ENCODE results near the gene PRSS33.

PRSS33 gene

GRCh38 chr16:2787406-2787805 is at the start of gene PRSS33:
Gene PRSS33 (minus strand): TSS chr16:2787560. CDS start chr16:2786547, 1,013 bp downstream.
- DNase-seq: no peak

- no peak for DNase-seq
Measured at GRCh38 chr16:2836646-2837508, 49.5 kb upstream of the PRSS33 start.

DNA sequence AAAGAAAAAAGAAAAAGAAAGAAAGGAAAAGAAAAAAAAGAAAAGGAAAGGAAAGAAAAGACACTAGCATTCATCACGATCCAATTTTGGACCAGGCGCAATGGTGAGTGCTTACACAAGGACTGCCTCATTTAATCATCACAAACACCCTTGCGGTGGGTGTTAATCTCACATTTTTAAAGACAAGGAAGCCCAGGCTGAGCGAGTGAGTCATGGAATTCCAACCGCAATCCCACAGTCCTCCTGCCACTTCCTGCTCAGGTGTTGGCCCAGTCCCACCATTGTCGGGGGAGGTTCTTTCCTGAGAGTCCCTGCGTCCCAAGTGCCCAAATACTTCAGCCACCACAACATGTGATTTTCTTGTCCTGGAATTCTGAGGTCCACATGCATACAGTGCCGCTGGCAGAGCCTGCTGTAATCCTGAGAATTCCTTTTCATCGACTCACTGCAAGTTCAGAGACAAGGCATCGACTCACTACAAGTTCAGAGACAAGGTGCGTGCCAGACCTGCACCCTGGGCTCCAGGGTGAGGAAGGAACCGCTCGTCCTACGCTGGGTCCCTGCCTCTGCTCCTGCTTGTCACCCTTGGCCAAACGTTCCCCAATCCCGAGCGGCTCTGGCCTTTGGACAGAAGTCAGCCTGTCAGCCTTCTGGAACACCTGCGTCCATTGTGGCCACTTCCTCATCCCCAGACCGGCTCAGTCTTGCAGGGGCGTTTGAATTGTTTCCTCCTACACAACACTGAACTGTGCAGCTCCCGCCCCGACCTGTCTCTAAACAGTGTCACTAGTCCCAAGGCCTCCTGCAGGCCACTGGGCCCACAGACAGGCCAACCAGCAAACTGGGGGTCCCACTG is 48.5 kb upstream of the PRSS33 start:
- DNase-seq: no peak

DNA sequence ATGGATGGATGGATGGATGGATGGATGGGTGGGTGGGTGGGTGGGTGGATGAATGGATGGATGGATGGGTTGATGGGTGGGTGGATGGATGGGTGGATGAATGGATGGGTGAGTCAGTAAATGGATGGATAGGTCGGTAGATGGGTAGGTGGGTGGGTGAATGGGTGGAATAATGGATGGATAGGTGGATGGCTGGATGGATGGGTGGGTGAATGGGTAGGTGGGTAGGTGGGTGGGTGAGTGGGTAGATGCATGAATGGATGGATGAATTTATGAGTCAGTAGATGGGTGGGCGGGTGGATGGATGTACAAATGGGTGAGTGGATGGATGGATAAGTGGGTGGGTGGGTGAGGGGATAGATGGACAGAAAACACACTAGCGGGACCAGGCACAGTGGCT is 47.6 kb upstream of the PRSS33 start:
- no peak for DNase-seq

GRCh38 chr16:2833776-2834175 is 46.4 kb upstream of the PRSS33 start:
- DNase-seq: no peak

GRCh38 chr16:2831203-2831602 is 43.8 kb upstream of the PRSS33 start:
- no peak for DNase-seq

DNA sequence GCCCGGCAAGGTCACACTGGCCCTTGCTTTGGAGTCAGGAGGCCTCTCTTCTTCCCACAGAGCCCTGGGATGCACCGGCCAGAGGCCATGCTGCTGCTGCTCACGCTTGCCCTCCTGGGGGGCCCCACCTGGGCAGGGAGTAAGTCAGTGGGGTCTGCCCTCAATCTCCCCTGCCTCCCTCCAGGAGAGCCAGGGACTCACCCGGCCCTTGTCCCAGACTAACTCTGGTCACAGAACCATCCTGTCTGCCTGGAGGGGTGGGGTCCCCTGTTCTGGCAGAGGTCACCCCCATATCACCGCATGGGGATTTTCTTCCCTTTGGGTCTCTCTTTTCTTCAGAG is 43.0 kb upstream of the PRSS33 start:
- no peak for DNase-seq

DNA sequence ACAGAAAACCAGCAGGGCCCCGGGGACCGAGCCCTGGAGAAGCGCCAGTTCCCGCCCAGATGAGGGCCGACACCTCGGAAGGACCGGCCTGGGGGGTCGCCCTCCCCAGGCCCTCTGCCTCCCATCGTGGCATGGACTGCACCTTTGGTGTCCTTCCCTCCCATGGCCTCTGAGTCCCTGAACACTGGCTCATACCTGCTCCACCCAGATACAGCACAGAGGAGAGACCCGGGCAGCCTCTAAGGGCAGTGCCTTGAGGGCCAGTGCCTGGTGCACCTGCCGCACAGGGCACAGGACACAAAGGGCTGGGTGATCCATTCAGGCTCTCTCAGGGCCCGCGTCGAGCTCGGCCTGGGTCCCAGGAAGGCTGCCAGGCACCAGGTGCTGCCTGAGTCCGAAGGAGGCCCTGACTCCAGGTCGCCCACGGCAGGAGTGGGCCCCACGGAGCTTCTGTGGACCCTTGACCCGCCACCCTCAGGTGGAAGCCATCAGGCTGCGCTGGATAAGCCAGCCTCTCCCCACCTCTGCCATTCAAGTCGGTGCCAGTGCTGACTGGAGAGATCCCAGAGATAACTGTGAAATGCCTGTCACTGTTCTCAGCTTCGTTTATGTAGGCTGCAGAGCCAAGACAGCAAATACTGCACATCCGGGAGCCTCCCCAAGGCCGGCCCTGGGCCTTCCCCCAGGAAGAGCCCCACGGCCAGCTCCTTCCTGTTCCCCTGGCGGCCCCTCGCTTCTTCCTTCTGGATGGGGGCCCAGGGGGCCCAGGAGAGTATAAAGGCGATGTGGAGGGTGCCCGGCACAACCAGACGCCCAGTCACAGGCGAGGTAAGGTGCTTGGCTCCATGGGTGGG is 42.4 kb upstream of the PRSS33 start, which contains the start of gene ZG16B:
Gene ZG16B, plus strand, starts transcription at position 803 of the 854 bp plus-strand sequence. CDS start 139 bp downstream, outside the sequence.
- no peak for DNase-seq

DNA sequence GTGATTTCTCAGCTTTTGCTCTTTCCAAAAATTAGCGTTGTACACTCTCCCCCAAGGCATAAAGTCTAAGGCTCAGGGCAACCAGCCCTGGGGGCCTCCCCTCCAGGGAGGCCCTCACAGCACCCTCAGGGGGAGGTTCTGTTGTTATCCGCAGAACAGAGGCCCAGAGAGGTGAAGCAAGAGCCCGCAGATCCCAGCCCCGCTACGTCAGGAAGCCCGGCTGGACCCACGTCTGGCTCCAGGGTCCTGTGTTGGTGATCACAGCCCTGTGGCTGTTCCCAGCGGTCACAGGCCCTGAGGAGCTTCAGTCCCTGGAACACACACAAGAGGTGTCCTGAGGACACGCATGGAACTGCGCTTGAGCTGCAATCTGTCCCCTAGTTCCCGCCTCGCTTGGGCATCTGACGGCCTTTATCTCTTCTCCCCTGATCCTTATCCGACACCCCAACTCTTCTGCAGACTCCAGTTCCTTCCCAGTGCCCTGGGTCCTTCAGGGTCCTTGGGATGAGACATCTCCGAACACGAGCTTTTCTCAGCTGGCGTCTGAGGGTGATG is 41.6 kb upstream of the PRSS33 start:
- no peak for DNase-seq

GRCh38 chr16:2828521-2828840 is 41.1 kb upstream of the PRSS33 start:
- DNase-seq: no peak

DNA sequence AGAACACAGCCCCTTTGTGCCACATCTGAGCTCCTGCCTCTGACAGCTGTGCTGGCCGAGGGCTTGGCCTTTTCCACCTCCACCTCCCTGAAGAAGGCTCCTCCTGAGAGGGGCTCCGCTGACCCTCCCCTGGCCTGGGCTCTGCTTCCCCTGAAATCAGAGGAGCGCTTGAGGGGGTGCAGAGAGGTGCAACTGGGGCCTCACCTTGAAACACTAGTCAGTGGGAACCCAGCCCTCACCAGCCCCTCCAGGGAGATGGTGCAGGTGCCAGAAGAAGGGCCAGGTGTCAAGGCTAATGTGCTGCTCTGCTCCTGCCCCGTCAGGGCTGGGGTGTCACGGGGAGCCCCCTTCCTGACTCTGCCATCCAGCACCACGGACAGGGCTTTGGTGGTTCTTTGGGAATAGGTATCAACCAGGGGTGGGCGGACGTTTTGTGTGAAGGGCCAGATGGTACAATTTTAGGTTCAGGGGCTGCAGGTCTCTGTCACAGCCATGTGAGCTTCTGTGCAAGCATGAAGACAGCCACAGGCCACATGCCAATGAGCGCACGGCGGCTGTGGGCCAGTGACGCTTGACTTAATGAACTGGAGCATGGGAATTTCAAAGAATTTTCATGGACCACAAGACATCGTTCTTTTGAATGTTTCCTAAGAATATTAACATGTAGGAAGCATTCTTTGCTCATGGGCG is 40.6 kb upstream of the PRSS33 start:
- no peak for DNase-seq

DNA sequence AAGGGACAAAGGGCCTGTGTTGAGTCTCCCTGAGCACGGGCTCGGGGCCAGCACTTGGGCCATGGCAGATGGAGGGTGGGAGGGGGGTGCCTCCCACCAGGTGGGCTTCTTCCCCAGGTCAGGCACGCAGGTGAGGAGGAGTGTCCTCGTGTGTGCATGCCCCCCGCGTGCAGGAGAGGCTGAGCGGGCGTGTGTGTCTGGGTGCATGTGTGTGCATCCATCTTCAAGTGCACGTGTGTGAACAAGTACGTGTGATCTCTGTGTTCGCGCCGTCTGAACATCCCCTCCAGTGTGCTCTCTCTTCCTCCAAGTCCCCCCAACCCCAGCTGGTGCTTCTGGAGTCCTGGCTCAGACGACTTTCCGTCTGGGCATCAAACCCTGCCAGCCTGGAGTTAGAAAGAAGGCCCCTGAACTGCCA is 40.0 kb upstream of the PRSS33 start:
- no peak for DNase-seq

DNA sequence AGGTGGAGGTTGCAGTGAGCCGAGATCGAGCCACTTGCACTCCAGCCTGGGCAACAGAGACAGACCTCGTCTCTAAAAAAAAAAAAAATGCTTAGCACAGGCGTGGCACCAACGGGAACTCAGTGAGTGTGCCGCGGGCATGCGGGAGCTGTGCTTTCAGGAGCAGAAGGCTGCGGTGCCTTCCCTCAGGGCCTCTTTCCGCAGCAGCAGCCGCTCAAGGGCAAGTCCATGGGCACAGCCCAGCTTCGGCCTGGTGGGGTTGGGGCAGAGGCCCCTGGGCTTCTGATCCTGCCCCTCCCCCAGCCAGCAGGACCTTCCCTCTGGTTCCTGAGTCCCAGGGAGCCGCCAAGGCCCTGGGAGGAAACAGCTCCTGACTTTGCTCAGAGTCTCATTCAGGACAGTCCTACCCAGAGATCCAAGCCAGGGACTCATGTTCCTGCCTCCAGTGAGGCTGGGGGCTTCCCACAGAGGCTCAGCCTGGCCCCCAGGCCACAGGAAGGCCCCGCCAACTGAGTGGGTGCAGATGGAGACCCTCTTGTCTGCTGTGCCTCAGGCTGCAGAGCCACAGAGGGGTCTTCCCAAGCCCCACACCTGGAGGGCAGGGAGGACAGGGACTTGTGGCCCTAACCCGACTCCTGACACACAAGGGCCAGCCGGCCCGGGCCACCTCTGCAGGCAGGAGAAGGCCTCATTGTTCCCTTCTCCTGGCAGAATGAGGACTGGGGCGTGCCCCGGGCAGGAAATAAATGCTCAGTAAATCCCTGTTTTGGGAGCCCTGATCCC is 39.4 kb upstream of the PRSS33 start:
- no peak for DNase-seq

- DNase-seq: no peak
Measured at GRCh38 chr16:2825906-2826305, 38.5 kb upstream of the PRSS33 start.

- no peak for DNase-seq
Measured at GRCh38 chr16:2825049-2825742, 37.8 kb upstream of the PRSS33 start.

- no peak for DNase-seq
Measured at GRCh38 chr16:2824626-2825025, 37.3 kb upstream of the PRSS33 start.

DNA sequence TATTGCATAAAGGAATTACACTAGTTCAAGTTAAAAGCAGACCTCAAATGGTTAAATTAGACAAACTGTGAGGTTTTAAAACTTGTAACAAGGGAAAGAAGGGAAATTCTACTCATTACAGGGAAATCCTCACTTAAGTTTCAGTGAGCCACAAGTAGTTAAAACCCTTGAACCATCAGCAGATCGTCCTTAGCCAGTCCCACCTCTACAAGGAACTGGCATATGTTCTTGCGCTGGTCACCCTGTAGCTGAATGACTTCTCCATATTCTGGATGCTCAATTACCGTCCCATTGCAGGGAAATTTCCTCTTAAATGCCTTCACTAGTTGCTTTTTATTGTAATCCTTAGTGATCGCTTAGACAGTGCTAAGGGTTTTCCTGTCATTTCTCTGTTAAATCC is 35.1 kb upstream of the PRSS33 start:
- DNase-seq: no peak

DNA sequence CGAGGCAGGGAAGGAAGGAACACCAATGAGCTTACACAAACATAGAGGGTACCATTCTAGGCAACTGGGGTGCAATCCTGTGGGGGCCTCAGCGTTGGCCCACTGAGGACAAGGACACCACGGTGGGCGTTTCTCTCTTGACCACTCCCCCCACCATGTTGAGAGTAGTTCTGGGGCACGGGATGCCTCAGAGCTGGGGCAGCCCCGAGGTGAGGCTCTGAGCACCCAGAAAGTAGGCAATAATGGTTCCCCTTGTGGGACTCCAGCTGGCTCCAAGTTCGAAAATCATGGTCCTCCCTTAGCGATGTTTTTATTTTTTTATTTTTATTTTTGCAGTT is 34.8 kb upstream of the PRSS33 start:
- DNase-seq: no peak

- no peak for DNase-seq
Measured at GRCh38 chr16:2821487-2822157, 34.3 kb upstream of the PRSS33 start.

- no peak for DNase-seq
Measured at GRCh38 chr16:2820836-2821486, 33.6 kb upstream of the PRSS33 start.
